Hepatocyte (in vitro differentiated cells): Measurements from ENCODE around the gene FUT7.

Source experiments
- EZH2 ChIP-seq: fragments of 200-600 bp; sonication (generic); IDR thresholded peaks from 2 replicates; pipeline ENCODE4 v1.6.1; 2016; ENCODE audit warnings: antibody characterized with exemption, mild to moderate bottlenecking, borderline replicate concordance
- EZH2phosphoT487 ChIP-seq: fragments of 200-600 bp; sonication (generic); IDR thresholded peaks from one replicate; pipeline ENCODE4 v1.6.1; 2018; ENCODE audit warnings: antibody characterized with exemption, mild to moderate bottlenecking, low read depth, moderate library complexity; ENCODE audit not compliant: unreplicated experiment, severe bottlenecking

GRCh38 chr9:137058521-137059234, 26.8 kb upstream of the FUT7 start:
- TF ChIP-seq EZH2 (no peak), EZH2phosphoT487 (no peak)
